ENCODE data around the gene NTPCR.
"Not testable (repeated sequence)": the region's sequence is repeated elsewhere in the genome, so short reads cannot be mapped to it uniquely, and the experiment has no call there.

NTPCR gene, protein sequence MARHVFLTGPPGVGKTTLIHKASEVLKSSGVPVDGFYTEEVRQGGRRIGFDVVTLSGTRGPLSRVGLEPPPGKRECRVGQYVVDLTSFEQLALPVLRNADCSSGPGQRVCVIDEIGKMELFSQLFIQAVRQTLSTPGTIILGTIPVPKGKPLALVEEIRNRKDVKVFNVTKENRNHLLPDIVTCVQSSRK

DNA sequence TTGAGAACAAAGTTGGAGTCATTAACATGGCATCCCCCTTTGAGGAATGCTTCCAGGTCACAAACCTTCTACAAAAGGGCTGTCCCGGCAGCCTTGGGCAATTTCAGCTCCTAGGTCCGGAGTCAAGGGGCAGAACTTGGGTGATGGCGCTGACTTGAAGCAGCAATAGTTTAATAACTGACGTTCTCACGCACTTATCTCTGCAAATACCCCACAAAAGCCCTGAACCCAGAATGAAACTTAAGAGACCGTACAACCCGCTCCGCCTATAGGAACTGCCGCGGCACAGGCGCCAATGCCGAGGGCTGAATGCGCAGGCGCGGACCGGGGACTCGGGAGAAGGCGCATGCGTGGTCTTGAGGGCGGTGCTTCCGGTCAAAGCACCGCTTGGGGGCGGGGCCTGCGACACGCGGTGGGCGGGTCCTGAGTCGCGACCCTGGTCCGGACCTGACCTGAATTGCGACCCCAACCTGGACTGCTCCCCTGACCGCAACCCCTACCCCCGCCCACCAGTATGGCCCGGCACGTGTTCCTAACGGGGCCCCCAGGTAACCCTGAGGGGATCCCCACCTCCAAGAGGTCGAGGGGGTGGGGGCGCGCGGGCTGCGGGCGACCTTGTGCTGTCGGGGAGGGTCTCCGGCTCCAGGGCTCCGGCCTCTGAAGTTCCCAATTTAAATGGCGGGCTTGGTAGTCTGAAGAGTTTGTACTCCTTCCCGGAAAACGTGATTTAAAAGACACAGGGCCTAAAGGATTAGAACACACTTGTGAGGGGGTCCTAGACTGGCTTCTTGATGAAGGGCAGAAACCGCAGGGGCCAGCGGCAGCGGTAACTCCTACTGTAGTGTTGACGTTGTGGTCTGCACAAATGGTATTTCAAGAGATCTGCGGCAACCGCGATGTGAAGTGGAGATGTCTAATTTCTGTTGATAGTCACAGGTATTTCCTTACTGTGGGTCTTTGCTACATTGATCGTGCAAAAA, at the start of gene NTPCR:
NTPCR (plus strand) TSS at position 415 of the 980 bp plus-strand sequence; CDS start at position 515, 100 bp downstream.
- in situ Hi-C loops (cut with MboI; ENCODE audit: low sequenced_read_pairs) = no loop called here

DNA sequence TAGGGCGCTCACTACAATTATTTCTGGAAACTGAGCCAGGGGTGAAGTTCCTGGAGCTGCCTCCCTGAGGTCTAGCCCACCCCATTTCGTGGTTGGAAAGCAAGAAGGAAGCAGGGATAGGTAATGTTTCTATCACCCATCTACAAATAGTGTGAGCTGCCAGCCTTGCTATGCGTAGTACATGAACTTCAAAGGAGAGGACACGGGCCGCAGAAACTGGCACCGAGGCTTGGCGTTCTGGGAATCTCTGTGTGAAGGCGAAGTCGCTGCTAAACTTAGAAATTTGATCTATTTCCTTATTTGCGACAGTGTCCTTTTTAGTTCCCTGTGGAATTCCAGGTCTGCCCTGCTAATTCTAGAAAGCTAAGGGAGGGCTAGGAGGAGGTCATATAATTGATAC, 49.6 kb upstream of the NTPCR start:
- in situ Hi-C loops (cut with MboI; ENCODE audit: low sequenced_read_pairs) = no loop called here

DNA sequence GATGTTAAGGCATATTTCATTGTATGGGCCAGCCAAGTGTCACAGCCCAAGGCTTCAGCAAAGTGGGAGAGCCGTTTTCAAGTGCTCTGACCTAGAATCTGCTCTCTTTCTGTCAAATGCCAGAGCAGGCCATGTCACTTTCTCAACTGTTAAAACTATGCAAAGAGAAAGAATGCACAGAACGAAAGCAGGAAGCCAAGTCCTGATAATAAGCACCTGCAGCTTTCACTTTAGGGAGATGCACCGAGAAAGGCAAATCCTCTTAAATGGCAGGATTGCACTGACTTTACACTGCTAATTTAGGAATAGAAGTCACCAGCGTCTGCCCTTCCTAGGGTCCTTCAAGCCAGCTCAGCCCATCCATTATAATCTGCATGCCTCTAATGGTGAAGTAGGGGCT, 49.2 kb upstream of the NTPCR start:
- in situ Hi-C loops (cut with MboI; ENCODE audit: low sequenced_read_pairs) = no loop called here

DNA sequence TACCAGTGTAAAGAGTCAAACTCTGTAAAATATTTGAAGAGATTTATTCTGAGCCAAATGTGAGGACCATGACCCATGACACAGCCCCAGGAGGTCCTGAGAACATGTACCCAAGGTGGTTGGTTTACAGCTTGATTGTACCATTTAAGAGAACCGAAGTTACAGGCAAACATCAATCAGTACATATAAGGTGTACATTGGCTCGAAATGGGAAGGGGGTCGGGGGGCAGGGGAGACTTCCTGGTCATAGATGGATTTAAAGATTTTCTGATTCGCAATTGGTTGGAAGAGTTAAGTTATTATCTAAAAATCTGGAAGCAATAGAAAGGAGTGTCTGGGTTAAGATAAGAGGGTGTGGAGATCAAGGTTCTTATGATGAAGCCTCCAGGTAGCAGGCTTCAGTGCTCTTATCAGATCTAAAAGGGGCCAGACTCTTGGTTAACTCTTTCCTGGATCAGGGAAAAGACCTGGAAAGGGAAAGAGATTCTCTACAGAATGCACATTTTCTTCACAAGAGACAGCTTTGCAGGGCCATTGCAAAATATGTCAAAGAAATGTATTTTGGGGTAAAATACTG, 47.5 kb upstream of the NTPCR start:
- in situ Hi-C loops (cut with MboI; ENCODE audit: low sequenced_read_pairs) = no loop called here

DNA sequence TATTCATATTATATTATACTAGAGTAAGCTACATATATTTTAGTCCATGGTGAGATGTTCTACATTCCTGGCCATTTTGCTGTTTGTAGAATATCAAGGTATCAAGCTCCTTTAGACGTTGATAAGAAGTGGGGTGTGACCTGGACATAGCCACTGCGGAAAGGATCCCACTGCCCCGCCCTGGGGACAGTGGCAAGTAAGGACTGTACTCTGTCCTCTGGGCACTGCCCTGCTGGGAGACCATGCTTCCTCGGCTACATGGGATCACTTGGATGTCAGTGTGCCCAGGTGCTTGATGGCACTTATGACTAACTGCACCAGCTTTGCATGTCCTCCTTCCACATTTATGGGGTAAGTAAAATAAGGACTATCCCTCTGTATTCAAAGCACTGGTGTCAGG, 46.3 kb upstream of the NTPCR start:
- in situ Hi-C loops (cut with MboI; ENCODE audit: low sequenced_read_pairs) = no loop called here

DNA sequence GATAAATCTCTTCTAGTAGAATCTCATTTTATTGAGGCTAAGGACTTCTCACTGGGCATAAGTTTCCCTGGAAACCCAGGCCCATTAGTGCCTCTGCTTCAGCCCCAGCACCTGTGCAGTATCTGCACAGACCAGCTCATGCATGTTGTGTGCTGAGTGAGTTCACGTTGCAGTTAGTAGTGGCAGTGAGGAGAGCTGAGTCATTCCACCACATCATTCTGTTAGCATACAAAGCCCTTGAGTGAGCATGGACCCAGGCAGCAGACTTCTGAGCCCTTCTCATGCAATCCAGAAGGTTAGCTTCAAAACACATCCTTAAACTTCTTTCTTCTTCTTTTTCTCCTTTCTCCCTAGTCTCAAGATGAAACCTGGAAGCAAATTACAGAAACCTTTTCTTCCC, 45.8 kb upstream of the NTPCR start:
- in situ Hi-C loops (cut with MboI; ENCODE audit: low sequenced_read_pairs) = no loop called here

DNA sequence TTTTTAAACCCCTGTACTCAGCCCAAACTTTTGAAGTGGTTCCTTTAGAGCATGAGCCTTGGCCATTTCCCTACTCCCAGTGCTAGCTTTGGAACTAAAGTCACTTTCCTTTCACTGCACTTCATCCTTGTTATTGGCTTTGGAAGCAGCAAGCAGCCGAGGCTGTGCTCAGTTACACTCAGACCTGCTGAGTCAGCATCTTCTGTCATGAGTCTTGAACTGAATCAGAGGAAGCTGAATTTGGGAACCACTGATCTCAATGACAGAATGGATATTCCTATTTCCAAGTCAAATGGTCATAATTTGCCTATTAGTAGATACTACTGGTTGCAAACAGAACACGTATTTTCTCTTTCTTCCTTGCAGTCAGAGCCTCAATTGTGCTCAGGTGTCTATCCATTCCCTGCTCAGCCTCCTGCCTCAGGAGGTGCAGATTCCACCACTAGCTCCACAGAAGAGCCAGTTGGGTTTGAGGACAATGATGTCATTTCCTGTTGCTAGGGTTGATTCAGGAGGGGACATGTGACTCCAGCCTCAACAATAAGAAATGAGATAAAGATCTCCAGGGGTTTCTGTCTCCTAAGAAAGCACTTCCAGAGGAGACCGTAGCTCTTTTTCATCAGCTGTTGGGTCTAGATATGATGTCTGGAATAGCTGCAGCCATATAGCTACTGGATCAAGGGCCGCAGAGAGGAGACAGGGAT, 44.9 kb upstream of the NTPCR start:
- in situ Hi-C loops (cut with MboI; ENCODE audit: low sequenced_read_pairs) = no loop called here

DNA sequence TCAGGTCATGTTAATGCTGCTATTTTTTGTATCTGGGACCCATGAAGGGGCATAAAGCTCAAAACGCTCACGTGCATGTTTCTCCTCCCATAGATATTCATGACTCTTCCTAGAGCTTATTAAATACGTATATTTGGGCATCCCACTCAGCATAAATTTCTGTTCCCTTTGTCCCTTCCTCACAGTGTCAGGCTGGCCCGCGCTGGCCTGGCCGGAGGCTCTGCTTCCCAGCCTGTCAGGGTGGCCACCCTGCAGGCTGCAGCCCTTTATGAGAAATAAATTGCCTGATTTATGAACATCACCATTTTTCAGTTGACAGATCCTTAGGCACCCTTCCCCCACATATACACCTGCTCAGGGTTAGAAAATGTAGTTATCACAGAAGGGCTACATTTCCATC, 44.0 kb upstream of the NTPCR start:
- in situ Hi-C loops (cut with MboI; ENCODE audit: low sequenced_read_pairs) = no loop called here

DNA sequence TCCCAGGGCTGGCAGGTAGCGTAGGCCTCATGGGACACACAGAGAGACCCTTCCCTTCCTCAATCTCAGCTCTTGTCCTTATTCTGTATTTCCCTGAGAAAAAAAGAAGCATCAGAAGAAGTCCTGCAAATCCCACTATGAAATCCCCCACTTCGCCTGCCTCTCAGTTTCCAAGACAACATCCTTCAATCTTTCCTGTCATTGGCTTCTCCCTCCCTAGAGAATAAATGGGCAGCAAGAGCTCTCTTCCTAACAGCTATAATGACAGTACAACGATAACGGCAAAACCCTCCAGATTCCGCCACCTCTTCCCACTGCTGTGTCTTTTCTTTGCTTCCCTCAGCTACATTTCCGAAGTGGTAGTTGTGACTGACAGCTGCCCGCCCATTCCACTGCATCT, 41.6 kb upstream of the NTPCR start:
- in situ Hi-C loops (cut with MboI; ENCODE audit: low sequenced_read_pairs) = no loop called here

DNA sequence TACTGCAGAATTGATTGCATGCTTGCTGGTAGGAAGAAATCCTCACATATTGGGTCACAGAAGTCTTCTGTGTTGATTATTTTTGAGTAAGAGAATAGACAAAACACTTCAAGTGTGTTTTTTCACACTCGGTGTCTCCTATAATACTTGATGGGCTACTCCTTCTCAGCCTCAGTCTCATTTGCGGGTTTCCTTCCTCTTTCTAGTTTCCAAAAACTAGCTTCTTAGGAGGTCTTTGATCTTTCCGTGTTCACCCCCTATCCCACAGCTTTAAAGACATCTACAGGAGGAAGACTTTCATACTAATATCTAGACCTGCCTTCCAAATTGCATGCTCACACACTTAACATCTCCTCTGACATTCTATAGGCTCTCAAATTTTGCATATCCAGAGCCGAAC, 40.7 kb upstream of the NTPCR start:
- in situ Hi-C loops (cut with MboI; ENCODE audit: low sequenced_read_pairs) = no loop called here

DNA sequence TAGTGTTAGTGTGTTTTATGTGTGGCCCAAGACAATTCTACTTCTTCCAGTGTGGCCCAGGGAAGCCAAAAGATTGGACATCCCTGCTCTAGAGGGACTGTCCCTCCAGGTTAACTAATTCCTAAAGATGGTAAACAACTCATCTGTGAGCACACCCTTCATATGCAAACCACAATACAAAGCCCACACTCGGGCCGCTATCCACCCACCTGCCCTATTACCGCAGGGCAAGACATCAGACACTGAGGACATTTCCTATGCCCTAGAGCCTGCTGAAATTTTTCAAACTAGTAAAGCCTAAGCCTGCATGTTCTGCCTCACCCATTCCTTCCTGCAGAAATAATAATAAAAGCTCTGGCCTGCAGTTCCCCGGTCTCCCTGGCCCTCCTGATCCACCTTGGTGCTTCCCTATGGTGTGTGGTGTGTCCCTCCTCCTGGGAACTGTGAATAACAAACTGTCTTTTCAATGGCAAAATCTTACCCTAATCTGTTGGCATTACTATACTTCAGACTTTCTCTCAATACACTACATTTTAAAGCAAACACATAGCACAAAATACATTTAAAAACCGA, 39.3 kb upstream of the NTPCR start:
- in situ Hi-C loops (cut with MboI; ENCODE audit: low sequenced_read_pairs) = no loop called here

DNA sequence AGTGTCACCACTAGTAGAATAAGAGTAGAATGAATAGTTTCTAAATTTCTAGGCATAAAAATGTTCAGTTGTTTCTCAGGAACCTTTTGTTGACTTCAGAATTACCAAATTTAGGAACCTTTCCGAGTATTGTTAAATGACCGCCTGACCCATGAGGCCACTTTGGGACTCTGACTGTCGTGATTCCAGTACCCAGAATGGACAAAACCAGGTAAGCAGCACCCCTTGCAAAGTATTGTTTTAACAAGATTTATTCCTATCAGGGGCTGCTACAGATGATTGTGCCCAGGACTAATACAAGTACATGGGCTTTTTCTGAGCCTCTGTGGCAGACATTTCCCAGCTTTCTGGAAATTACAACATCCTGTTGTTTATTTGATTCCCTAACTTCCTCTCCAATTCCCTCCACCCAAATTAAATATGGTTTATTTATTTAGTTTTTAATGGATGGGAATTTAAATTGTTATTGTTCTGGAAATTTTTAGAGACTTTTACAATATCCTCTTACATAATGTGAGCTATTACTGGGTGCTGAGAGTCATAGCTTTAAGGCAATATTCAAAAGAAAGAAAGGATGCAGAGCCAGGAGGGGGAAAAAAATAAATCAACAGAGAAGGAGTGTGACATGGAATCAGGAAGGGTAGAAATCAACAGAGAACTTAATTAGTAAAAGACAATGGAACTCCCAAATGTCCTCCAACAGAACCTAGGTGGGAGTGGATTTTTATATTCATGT, 37.4 kb upstream of the NTPCR start:
- in situ Hi-C loops (cut with MboI; ENCODE audit: low sequenced_read_pairs) = no loop called here

DNA sequence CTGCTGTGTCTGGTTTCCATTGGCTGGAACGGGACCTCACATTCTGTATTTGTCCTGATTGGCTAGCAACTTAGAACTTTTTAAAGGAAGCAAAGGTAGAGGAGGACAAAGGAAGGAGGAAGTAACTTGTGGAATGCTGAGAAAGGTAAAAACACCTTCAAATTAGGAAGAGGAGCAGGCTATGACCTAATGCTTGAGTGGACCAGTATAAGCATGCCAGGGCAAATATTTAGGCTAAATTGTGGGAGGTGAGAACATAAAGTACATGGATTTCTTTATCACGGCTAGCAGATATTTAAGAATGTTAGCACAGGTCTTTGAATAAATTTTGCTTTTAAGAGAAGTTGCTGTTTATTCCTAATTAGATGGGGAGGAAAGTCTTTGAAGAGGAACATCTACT, 36.1 kb upstream of the NTPCR start:
- in situ Hi-C loops (cut with MboI; ENCODE audit: low sequenced_read_pairs) = not testable (repeated sequence)

DNA sequence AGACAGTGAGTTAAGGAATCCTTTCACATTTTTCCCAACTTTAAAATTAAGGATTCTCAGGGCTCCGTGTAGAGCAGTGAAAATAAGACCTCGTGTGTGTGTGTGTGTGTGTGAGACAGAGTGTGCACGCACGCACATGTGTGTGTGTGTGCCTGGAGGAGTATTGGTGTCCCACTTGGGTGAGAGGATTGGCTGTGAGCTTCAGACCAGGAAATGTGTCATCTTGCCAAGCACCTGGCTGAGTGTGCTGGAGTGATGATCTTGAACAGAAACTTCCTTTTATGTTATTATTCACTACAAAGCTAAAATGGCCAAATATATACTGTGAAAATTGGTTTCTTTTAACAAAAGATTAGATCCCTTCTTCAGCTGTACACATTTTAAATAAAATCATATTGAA, 35.2 kb upstream of the NTPCR start:
- in situ Hi-C loops (cut with MboI; ENCODE audit: low sequenced_read_pairs) = no loop called here

DNA sequence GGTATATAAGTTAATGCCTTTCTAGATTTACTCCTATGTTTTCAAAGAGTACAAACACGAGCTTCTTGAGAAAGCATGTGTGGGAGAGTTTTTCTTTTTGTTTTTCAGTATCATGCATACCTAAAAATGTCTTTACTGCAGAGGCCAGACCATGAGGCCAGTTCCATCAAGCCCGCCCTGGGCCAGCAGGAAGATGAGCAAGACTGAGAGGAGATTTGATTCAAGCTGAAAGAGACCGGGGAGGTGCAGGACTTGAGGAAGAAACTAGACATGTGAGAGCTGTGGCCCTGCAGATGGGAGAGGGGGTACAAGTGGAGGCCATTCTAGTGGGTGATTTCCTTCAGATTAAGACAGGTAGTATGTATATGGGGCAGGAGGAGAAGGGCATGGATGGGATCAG, 33.4 kb upstream of the NTPCR start:
- in situ Hi-C loops (cut with MboI; ENCODE audit: low sequenced_read_pairs) = no loop called here

DNA sequence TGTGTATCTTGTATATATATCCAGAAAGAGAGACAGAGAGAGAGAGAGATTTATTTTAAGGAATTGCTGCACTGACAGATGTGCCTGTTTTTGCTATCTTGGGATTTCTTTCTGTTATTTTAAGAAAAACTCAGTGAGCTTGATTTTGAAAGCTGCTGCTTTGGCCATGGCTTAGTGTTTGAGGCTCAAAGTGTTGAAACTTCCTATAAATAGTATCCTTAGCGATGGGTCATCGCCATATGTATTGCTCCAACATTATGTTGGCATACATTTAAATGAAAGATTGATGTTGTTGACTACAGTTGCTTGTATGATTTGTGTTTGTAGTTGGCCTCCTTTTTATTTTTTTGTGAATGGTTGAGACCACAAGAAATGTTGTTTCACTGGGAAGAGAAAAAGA, 29.0 kb upstream of the NTPCR start:
- in situ Hi-C loops (cut with MboI; ENCODE audit: low sequenced_read_pairs) = no loop called here

DNA sequence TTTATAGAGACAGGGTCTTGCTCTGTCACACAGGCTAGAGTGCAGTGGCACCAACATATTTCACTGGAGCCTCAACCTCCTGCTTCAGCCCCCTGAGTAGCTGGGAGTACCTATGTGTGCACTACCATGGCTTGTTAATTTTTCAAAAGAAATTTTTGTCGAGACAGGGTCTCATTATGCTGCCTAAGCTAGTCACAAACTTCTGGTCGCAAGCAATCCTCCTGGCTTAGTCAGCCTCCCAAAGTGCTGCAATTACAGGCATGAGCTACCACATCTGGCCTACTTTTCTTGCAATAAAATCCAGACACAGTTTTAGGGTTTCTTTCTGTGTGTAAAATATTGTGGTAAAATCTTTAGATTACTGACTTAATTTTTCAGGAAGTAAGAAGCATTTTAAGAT, 27.9 kb upstream of the NTPCR start:
- in situ Hi-C loops (cut with MboI; ENCODE audit: low sequenced_read_pairs) = no loop called here

DNA sequence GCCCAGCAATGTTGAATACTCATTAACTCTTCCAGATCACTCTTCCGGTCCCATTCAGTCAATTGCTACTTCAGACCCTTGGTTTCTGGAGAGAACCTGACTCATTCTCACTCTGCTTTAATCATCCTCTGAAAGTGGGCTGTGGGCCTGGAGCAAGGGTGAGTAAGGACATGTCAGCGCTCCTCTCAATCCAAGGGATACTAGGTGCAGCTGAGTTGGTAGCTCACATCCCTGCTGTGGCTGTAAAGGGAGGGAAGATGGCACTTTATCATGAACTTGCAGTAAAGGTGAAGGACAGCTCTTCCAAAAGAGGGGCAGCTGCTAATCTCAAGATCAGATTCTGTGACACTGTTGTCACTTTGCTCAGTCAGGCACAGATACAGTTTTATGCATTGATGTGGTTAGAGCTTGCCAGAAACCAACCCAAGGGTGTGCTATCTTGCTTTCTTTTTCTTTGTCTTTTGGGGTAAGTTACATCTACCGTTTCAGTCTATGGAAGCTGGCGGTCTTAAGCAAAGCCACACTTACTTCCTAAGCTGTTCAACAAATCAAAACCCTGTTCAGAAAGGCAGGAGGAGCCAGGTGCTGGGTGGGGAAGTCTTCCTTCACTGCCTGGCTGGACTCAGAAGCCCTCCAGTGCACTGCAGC, 26.5 kb upstream of the NTPCR start:
- in situ Hi-C loops (cut with MboI; ENCODE audit: low sequenced_read_pairs) = no loop called here

DNA sequence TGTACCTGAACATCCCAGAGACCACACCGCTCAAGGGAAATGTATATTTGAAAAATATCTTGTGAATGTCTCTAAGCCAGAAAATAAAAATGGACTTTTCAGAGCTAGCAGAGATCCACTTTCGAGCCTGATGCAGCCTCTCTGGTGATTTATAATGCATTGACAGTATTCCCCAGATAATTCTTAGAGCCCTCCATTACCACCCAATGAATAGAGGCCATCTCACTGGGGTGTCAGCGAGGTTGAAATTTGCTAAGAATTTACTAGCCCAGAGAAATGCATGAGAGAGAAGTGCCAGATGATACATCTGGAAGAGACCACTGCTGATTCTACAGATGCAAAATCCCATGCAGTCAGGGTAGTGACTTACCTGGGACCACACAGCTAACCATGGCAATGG, 25.5 kb upstream of the NTPCR start:
- in situ Hi-C loops (cut with MboI; ENCODE audit: low sequenced_read_pairs) = no loop called here
